GM12891 (cell line): ENCODE data around the gene NTHL1.

Experiments used
- POLR2A ChIP-seq: IDR thresholded peaks from 2 replicates; pipeline ENCODE4 v1.6.1; 2011; ENCODE audit warnings: low read depth, low read length, control low read depth
- POLR2AphosphoS5 ChIP-seq: IDR thresholded peaks from 2 replicates; pipeline ENCODE4 v1.6.1; 2011; ENCODE audit warnings: low read depth, low read length, control low read depth
- POU2F2 ChIP-seq: IDR thresholded peaks from 2 replicates; pipeline ENCODE4 v1.6.1; 2011; ENCODE audit warnings: low read depth, mild to moderate bottlenecking, control low read depth, low read length, moderate library complexity
- SPI1 ChIP-seq: IDR thresholded peaks from 2 replicates; pipeline ENCODE4 v1.6.1; 2011; ENCODE audit warnings: low read depth, low read length, control low read depth
- TAF1 ChIP-seq: IDR thresholded peaks from 2 replicates; pipeline ENCODE4 v1.6.1; 2011; ENCODE audit warnings: low read depth, low read length, control low read depth

GRCh38 chr16:2083409-2083808 is 35.8 kb upstream of the NTHL1 start:
- TF ChIP-seq POLR2A (no peak), POLR2AphosphoS5 (no peak), POU2F2 (no peak), TAF1 (no peak), SPI1 (no peak)
